Retinal pigment epithelial cell (primary cell): ENCODE data around the gene SLC41A3.
A peak's percentile ranks its signal among the peaks of the same experiment; 100 is the strongest.

ENCODE experiments used
- DNase-seq: peaks from one replicate; pipeline ENCODE4 v3.0.0-alpha.2; 2010; ENCODE audit warnings: low read depth
- H3K4me3 ChIP-seq: 2 replicates; pipeline ENCODE4 v1.5.1; 2011; ENCODE audit warnings: mild to moderate bottlenecking, low read length, control low read depth, moderate library complexity
- TF ChIP-seq, protein P1 (sequence below): conservative IDR thresholded peaks from 2 replicates; pipeline ENCODE4 v1.5.1; 2011; ENCODE audit warnings: low read depth, low read length, control low read depth, inconsistent platforms

The SLC41A3 gene

DNA sequence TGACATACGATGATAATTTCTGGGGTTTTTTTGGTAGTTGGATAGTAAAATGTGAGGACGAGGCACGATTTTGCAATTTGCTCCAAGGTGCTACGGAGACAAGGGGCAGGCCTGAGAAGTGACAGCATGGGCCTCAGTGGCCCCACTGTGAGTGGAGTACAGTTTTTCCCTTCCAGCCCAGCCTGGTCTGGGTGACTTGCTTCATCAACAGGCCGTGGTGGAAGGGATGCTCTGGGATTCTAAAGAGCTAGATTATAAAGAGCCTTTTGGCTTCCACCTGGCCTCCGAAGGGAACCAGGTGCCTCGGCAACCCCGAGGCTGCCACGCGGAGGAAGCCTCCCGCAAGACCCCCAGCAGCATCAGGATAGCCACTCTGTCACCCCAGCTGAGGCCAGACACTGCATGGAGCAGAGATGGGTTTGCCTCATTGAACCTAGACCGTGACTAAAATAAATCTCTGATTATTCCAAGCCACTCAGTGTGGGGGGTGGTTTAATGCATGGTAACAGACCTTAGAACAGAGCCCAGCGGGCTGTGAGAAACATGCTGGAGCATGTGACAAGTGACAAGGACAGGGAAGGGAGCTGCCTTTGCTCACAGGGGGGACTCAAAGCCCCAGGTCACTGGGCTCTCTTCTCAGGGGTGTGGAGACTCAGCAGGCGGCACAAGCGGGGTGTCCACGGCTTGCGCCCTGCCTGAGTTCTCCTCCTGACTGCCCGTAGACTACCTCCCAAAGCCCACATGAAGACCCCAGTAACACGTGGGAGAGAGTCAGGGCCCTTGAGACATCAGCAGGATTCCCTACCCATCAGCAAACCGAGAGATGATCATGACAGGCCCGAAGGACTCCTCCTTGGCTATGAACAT is 22.6 kb upstream of the SLC41A3 start:
- no peak overlapping the region for H3K4me3 ChIP-seq
- TF ChIP-seq, protein P1, sequence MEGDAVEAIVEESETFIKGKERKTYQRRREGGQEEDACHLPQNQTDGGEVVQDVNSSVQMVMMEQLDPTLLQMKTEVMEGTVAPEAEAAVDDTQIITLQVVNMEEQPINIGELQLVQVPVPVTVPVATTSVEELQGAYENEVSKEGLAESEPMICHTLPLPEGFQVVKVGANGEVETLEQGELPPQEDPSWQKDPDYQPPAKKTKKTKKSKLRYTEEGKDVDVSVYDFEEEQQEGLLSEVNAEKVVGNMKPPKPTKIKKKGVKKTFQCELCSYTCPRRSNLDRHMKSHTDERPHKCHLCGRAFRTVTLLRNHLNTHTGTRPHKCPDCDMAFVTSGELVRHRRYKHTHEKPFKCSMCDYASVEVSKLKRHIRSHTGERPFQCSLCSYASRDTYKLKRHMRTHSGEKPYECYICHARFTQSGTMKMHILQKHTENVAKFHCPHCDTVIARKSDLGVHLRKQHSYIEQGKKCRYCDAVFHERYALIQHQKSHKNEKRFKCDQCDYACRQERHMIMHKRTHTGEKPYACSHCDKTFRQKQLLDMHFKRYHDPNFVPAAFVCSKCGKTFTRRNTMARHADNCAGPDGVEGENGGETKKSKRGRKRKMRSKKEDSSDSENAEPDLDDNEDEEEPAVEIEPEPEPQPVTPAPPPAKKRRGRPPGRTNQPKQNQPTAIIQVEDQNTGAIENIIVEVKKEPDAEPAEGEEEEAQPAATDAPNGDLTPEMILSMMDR = no peak
- no peak for DNase-seq

DNA sequence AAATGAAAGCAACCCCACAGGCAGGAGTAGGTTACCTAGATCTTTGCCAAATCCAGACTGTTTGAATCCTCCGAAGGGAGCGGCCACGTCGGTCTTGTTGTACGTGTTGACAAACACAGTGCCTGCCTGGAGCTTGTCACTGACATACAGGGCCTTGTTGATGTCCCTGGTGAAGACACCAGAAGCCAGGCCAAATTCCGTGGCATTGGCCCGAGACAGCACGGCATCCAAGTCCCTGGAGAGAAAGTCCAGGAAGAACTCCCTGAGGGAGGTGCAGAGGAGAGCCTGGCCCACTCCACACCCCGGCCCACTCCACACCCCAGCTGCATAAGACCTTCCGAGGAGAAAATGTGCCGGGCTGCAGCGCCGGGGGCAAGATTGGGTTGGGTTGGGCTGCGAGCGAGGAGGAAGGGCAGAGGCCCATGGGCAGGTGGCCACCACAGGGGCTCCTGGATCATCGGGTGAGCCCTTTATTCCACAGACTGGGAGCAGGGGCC is 21.8 kb upstream of the SLC41A3 start:
- TF ChIP-seq, protein P1 = no peak
- DNase-seq = no peak

DNA sequence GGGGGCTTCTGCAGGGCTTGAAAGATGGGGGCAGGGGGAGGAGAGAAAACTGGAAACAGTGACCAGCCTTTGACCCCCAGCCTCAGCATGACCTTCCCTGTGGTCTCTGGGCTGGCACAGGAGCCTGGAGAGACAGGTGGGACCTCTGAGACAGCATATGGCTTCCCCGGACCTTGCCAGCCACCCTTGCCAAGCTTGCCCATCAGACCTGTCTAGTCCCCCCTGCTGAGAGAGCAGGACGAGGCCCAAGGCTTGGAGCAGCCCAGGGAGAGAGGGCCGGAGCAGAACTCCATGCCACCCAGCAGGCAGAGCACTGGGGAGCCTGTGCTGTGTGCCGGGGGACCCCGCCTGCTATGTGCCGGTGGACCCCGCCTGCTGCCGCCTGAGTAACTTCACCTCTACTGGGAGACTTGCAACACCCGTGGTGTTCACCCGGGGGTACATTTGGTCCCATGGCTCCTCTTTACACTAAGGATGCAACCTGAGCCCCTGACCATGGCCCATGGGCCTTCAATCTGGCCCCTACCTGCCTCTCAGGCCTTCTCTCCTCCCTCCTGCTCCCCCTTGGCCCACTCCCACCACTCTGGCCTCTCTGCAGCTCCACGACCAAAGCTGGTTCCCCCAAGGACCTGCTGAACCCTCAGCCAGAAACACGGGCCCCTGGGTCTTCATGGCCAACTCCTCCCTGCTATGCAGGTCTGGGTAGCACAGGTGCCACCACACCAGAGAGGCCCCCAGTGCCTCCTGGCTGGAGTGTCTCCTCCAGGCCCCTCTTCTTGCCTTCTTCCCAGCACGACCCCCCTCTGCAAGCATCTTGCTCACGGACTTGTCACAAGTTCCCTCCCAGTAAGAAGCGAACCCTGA is 21.1 kb upstream of the SLC41A3 start:
- H3K4me3 ChIP-seq = no peak overlapping the region
- TF ChIP-seq, protein P1 = no peak
- DNase-seq = no peak

More for the DNA sequence above, 21.8 kb upstream of the SLC41A3 start:
- no peak overlapping the region for H3K4me3 ChIP-seq

DNA sequence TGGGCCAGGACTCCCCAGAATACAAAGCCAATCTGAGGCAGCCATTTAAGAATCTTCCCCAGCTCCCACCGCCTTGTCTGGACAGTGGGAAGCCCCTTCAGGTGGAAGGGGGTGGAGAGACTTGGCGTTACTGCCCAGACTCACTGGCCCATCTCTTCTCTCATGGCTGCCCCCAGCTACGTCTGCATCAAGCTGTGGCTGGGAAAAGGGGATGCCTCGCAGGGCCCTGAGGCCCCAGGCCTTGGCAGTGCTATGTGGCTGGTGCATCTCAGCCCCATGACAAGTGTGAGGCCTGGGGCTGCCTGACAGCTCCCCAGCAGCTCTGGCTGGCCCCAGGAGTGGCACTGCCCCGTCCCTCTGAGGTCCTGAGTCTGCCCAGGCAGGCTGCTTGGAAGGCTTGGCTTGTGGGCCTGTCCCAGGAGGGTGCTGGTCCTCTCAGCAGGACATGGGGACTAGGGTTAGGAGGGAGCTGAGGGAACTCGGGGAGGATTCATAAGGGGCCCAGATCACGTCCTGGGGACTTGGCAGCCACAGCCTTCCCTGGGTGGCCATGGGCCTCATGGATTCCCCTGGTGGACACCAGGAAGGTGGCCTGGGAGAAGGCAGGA is 20.2 kb upstream of the SLC41A3 start:
- TF ChIP-seq, protein P1 = no peak
- H3K4me3 ChIP-seq = no peak overlapping the region
- DNase-seq = no peak

DNA sequence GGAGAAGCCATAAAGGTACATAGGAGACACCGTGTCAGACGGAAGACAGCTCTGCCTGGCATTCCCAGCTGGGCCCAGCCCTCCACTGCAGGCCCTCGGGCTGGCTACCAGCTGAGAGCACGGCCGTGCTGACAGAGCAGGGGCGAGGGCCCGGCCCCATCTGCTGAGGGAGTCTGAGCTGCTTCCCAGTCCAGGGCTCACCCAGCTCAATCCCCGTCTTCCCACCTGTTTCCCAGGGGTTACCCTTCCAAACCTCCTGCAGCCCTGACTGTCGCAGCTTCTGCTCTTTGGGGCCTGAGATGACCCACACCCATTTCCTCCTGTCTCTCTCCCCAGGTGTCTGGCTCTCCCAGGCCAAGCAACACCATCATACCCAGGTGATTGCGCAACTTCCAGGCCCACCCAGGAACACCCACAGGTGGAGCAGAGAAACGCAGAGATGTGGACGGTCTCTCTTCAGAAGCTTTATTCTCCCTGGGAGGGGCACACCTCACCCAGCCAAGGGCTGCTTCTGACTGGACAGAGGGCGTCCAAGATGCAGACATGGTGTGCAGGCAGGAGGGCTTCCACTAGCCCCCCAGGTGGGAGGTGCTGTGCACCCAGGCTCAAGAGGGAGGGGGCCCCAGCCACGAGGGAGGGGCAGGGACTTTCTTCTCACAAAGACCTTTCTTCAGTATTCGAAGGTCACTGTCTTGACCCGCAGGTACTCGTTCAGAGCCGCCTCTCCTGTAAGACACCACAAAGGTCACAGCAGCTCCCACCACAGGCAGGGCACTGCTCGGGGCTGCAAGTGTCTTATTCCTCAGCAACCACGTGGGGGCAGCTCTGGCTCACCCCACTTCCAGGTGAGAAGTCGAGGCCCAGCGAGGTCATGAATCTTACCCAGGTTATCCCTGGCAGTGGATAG is 19.4 kb upstream of the SLC41A3 start:
- TF ChIP-seq, protein P1 = peak; percentile 3
- no peak overlapping the region for H3K4me3 ChIP-seq
- DNase-seq = no peak

DNA sequence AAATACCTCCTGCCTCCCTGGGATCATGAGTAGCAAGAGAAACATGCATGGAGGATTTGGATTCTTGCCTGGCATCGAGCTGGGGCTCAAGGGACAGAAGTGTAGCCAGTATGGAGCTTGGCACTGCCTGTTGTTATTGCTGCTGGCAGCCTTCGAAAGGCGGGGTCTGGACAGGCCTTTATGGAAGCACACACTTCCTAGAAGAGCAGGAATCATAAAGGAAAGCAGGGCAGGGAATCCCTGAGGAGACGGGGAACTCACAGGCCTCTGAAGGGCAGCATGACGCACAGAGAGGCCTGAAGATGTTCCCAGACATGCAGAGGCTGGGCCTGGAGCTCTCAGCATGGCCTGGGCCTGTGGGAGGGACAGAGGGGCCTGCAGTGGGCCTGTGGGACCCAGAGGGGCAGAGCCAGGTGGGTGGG is 18.6 kb upstream of the SLC41A3 start:
- no peak for DNase-seq
- H3K4me3 ChIP-seq = no peak overlapping the region
- TF ChIP-seq, protein P1 = no peak
